ENCODE measurements around the gene CDC42BPB.

DNA sequence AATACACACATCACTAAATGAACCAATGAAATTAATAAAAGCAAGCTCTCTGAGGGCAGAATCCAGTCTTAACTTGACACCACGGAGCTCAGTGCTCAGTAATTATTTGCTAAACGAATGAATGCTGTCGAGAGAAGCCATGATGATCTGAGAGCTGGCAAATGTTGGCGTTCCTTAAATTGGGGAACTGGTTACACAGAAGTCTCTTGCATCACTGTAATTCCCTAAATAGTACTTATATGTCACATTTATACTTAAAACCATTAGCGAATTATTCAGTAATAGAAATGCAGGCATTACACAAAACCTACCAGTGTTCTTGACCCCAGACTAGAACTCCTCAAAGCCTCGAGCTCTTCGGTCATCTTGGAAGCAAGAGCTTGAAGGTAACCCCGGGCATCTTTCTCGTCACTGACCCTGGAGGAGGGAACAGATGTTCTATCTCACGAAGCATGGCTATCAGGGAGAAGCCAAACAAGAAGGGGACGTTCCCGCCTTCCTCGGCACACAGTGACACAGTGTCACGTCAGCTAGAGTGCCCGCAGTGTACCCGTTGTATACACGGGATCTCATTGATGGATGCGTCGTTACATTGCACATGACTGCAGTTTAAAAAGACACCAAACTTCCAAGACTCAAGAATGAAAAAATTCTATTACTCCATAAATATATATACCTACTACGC is 91.2 kb downstream of the CDC42BPB start:
- no peak for TF ChIP-seq EZH2phosphoT487 (IDR thresholded peaks at IDR 0.05; ENCODE audit: low read length)
- TF ChIP-seq, protein P1, sequence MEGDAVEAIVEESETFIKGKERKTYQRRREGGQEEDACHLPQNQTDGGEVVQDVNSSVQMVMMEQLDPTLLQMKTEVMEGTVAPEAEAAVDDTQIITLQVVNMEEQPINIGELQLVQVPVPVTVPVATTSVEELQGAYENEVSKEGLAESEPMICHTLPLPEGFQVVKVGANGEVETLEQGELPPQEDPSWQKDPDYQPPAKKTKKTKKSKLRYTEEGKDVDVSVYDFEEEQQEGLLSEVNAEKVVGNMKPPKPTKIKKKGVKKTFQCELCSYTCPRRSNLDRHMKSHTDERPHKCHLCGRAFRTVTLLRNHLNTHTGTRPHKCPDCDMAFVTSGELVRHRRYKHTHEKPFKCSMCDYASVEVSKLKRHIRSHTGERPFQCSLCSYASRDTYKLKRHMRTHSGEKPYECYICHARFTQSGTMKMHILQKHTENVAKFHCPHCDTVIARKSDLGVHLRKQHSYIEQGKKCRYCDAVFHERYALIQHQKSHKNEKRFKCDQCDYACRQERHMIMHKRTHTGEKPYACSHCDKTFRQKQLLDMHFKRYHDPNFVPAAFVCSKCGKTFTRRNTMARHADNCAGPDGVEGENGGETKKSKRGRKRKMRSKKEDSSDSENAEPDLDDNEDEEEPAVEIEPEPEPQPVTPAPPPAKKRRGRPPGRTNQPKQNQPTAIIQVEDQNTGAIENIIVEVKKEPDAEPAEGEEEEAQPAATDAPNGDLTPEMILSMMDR (IDR thresholded peaks at IDR 0.05; ENCODE audit: low read length), result no peak
